HepG2 (cell line): ENCODE data around the gene CENPP. TPM values are rescaled to one million over a fixed set of nuclear protein-coding genes. Genes with fewer than 3 reads are reported as not detected.

ENCODE experiments used
- ARNTL ChIP-seq: sonication (generic); formaldehyde crosslinking; IDR thresholded peaks from 2 replicates; pipeline ENCODE4 v1.4.0; 2020; ENCODE audit warnings: mild to moderate bottlenecking, missing genetic modification reagents
- ATF6 ChIP-seq: sonication (generic); formaldehyde crosslinking; conservative IDR thresholded peaks from 2 replicates; pipeline ENCODE4 v1.4.0; 2020; ENCODE audit warnings: missing genetic modification reagents
- BRD4 ChIP-seq: sonication (generic); formaldehyde crosslinking; IDR thresholded peaks from 2 replicates; pipeline ENCODE4 v1.4.0; 2020; ENCODE audit warnings: missing genetic modification reagents
- DNMT1 ChIP-seq: sonication (generic); formaldehyde crosslinking; IDR thresholded peaks from 2 replicates; pipeline ENCODE4 v1.5.1; 2020; ENCODE audit warnings: mild to moderate bottlenecking, missing genetic modification reagents
- EED ChIP-seq: sonication (generic); formaldehyde crosslinking; IDR thresholded peaks from 2 replicates; pipeline ENCODE4 v1.5.0; 2020; ENCODE audit warnings: mild to moderate bottlenecking, missing genetic modification reagents
- GATA4 ChIP-seq: sonication (generic); IDR thresholded peaks from 2 replicates; pipeline ENCODE4 v1.6.1; 2016; ENCODE audit warnings: antibody characterized with exemption, low read depth, borderline replicate concordance
- GPN1 ChIP-seq: sonication (generic); formaldehyde crosslinking; IDR thresholded peaks from 2 replicates; pipeline ENCODE4 v1.5.1; 2020; ENCODE audit warnings: missing genetic modification reagents, borderline replicate concordance
- HOMEZ ChIP-seq: IDR thresholded peaks from 2 replicates; pipeline ENCODE4 v1.6.1; 2016; ENCODE audit warnings: low read depth
- MEIS1 ChIP-seq: sonication (generic); formaldehyde crosslinking; IDR thresholded peaks from 2 replicates; pipeline ENCODE4 v1.9.0; 2021; ENCODE audit warnings: mild to moderate bottlenecking, missing genetic modification reagents, moderate library complexity, borderline replicate concordance
- POGK ChIP-seq: sonication (generic); formaldehyde crosslinking; conservative IDR thresholded peaks from 2 replicates; pipeline ENCODE4 v1.8.0; 2022; ENCODE audit warnings: mild to moderate bottlenecking, moderate library complexity, missing genetic modification reagents
- RBFOX2 ChIP-seq: fragments of 200-400 bp; formaldehyde crosslinking; IDR thresholded peaks from 2 replicates; pipeline ENCODE4 v1.6.1; 2017; ENCODE audit warnings: low read depth, mild to moderate bottlenecking, low read length
- SKI ChIP-seq: fragments of 450-650 bp; IDR thresholded peaks from one replicate; pipeline ENCODE4 v1.6.1; 2018; ENCODE audit warnings: mild to moderate bottlenecking; ENCODE audit not compliant: partially characterized antibody
- SPEN ChIP-seq: sonication (generic); formaldehyde crosslinking; IDR thresholded peaks from 2 replicates; pipeline ENCODE4 v1.5.1; 2020; ENCODE audit warnings: low read depth, mild to moderate bottlenecking, missing genetic modification reagents
- TAF1 ChIP-seq: sonication (generic); formaldehyde crosslinking; IDR thresholded peaks from 2 replicates; pipeline ENCODE4 v1.4.0; 2020; ENCODE audit warnings: missing genetic modification reagents
- TRIM22 ChIP-seq: fragments of 450-650 bp; IDR thresholded peaks from 2 replicates; pipeline ENCODE4 v1.6.1; 2017
- ZNF205 ChIP-seq: IDR thresholded peaks from 2 replicates; pipeline ENCODE4 v1.6.1; 2018; ENCODE audit warnings: missing biosample characterization, missing genetic modification reagents
- ZNF280B ChIP-seq: sonication (generic); formaldehyde crosslinking; IDR thresholded peaks from 2 replicates; pipeline ENCODE4 v1.5.0; 2020; ENCODE audit warnings: missing genetic modification reagents, mild to moderate bottlenecking, borderline replicate concordance
- ZNF432 ChIP-seq: sonication (generic); formaldehyde crosslinking; IDR thresholded peaks from 2 replicates; pipeline ENCODE4 v1.5.0; 2020; ENCODE audit warnings: missing genetic modification reagents, mild to moderate bottlenecking, borderline replicate concordance
- ZNF501 ChIP-seq: sonication (generic); formaldehyde crosslinking; IDR thresholded peaks from 2 replicates; pipeline ENCODE4 v1.5.1; 2020; ENCODE audit warnings: mild to moderate bottlenecking, moderate library complexity, missing genetic modification reagents
- ZNF772 ChIP-seq: sonication (generic); formaldehyde crosslinking; IDR thresholded peaks from 2 replicates; pipeline ENCODE4 v1.5.0; 2020; ENCODE audit warnings: mild to moderate bottlenecking, missing genetic modification reagents
- polyA plus RNA-seq, 8 experiments: library from polyadenylated mRNA; depleted of rRNA in 3 of 8; stranded (reverse) in 7 of 8; unstranded in 1 of 8; fragments of >200 nt; fragmentation: Illumina TruSeq in 4 of 8; extraction: Trizol in 4 of 8; gene quantifications; 2 replicates each; pipeline versions ENCODE4 v1.2.1 to v1.2.3, GENCODE V29; 2011 to 2016; ENCODE audit warnings: low read depth in 4 of 8, missing spikeins in 1 of 8, mixed read lengths in 1 of 8; ENCODE audit not compliant: insufficient read depth in 1 of 8
- total RNA-seq, 5 experiments: library from RNA; depleted of rRNA; stranded (reverse); fragments of >200 nt; fragmentation: Illumina TruSeq; extraction: Trizol; gene quantifications; 2 replicates each; pipeline ENCODE4 v1.2.3, GENCODE V29; 2016; ENCODE audit warnings: low read depth in 1 of 5

Gene CENPP
- total and polyA plus RNA-seq, 2 of the 13 experiments (the other 11 are each of a cell fraction or from before 2014, with no cell fraction given), result 2.0 to 11.4 TPM

GRCh38 chr9:92634712-92635605, 309.2 kb downstream of the CENPP start (continued):
- TF ChIP-seq ATF6 (CRISPR knock-in tag), result no peak
- no peak for TF ChIP-seq TRIM22
- TF ChIP-seq ZNF501, result peak; percentile 79
- no peak for TF ChIP-seq SKI
- no peak for TF ChIP-seq ZNF772 (CRISPR knock-in tag)
- TF ChIP-seq ZNF205 (CRISPR knock-in tag), result no peak
- TF ChIP-seq BRD4 (CRISPR knock-in tag), result no peak
- TF ChIP-seq GPN1, result no peak
- TF ChIP-seq DNMT1 (CRISPR knock-in tag), result 0 out of 2 replicates have a peak, but pooled peaks have one; percentile 35
- TF ChIP-seq HOMEZ (CRISPR knock-in tag), result no peak
- no peak; the same call in 1 of the 2 replicates for TF ChIP-seq ZNF280B (CRISPR knock-in tag)
- no peak for TF ChIP-seq EED (CRISPR knock-in tag)
- TF ChIP-seq POGK (CRISPR knock-in tag), result no peak
- TF ChIP-seq MEIS1 (CRISPR knock-in tag), result no peak; the same call in 1 of the 2 replicates
- TF ChIP-seq ZNF432 (CRISPR knock-in tag), result no peak
- no peak for TF ChIP-seq RBFOX2
- TF ChIP-seq ARNTL (CRISPR knock-in tag), result no peak
- no peak for TF ChIP-seq GATA4
- TF ChIP-seq TAF1 (CRISPR knock-in tag), result no peak
- peak; percentile 41; the same call in 1 of the 2 replicates for TF ChIP-seq SPEN (CRISPR knock-in tag)
